HG02840 (cell line): Measurements from ENCODE around the gene ALDH6A1.

Source experiments
- ATAC-seq: cut with Tn5 transposase; IDR thresholded peaks from one replicate; pipeline ENCODE4 v1.9.1; 2021; ENCODE audit warnings: mild to moderate bottlenecking, moderate library complexity, moderate number of reproducible peaks; ENCODE audit not compliant: unreplicated experiment, low FRiP score

ALDH6A1 gene

DNA sequence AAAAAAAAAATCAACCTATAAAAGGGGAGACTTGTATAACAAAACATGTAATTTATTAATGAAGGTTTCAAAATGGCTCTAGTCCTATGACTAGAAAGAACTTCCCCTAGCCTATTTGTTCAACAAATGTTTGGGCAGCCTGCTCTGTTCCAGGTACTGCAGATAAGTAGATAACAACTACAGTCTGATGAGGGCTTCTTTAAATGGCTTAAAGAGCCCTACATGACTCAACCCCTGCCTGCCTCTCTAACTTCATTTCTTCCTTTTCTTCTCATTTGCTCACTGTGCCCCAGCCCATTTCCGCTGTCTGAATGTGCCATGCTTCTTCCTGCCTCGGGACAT is 21.5 kb downstream of the ALDH6A1 start:
- no peak for ATAC-seq

- no peak for ATAC-seq
Observed at GRCh38 chr14:74049876-74050495, 34.3 kb downstream of the ALDH6A1 start.

GRCh38 chr14:74048281-74048680 is 36.0 kb downstream of the ALDH6A1 start:
- ATAC-seq, result no peak

DNA sequence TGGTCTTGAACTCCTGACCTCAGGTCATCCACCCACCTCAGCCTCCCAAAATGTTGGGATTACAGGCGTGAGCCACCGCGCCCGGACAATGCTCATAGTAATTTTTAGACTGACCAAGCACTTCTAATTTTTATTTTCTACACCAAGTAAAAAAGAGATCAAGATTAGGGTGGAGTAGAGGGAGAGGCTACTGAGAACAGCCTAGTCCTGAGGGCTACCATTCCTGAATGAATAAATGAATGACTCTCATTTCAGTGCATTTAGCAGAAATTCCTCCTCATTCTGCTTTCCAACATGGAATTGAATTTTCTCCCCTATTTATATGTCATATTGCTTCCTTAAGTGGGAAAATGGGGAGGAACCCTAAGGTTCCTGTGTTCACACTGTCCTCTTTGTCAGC is 38.7 kb downstream of the ALDH6A1 start:
- no peak for ATAC-seq

DNA sequence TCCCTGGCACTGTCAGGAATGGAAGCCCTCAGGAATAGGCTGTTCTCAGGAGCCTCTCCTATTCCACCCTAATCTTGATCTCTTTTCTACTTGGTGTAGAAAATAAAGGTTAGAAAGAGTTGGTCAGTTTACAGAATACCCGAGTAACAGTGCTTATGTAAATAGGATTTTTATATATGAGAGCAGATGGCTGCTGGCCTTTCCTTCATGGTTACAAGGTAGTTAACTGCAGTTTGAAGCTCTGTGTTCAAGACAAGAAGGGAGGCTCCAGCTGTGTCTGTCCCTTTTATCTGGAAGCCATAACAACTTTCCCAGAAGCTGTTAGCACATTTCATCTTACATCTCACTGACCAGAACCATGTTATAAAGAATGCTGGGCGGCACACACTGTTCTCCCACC is 42.0 kb downstream of the ALDH6A1 start:
- no peak for ATAC-seq

DNA sequence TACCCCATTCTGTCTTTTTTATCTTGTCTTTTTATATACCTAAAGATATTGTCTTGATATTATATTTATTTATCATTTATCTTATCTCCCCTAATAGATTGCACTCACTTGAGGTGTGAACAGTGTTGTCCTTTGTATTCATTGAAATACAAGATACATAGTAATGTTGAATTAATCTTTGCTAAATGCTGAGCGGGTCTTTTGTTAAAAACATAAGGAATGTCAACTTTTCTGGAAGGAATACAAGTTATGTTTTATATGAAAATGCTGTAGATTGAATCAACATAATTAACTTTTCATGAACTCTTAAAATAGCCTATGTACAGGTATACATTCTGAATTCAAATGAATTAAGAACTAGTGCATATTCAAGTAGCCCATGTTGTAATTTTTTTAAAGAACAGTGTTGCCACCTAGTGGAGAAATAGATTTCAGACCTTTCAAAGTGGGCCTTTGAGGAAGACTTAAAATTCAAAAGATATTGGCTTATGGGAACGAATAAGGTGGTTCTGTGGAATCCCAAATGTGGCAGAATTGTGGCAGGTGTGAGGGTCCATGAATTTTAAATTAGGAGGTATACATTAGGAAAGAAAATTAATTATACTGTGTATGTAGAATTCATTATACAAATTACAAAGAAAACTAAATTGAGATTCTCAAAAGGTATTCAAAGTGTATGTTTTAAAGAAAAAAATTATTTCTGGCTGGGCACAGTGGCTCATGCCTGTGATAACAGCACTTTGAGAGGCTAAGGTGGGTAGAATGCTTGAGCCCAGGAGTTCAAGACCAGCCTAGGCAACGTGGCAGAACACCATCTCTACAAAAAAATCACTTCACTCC is 46.0 kb downstream of the ALDH6A1 start:
- ATAC-seq, result no peak

DNA sequence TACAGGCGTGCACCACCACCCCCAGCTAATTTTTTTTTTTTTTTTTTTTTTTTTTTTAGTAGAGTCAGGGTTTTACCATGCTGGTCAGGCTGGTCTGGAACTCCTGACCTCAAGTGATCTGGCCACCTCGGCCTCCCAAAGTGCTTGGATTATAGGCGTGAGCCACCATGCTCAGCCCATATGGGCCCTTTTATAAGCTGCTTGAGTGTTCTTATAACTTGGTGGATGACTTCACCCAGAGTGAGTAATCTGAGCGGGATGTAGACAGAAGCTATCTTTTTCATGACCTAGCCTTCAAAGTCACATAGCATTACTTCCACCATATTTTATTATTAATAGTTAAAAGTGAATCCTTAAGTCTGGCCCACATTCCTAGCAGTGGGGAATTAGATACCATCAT is 48.7 kb downstream of the ALDH6A1 start:
- no peak for ATAC-seq

- no peak for ATAC-seq
Observed at GRCh38 chr14:74034572-74034971, 49.7 kb downstream of the ALDH6A1 start.

DNA sequence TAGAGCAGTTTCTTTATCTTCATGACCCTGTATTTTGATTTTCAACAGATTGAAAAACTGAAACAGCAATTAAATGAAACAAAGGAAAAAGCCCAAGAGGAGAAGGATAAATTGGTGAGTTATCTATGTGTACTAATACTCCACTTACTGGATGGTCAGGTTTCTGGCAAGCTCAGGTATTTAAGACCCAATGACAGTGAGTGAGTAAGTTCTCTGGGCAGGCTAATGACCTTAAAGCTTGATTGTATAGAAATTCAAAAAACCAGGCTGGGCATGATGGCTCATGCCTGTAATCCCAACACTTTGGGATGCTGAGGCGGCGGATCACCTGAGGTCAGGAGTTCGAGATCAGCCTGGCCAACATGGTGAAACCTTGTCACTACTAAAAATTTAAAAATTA is 55.1 kb downstream of the ALDH6A1 start:
- no peak for ATAC-seq

GRCh38 chr14:74022346-74022745 is 61.9 kb downstream of the ALDH6A1 start:
- no peak for ATAC-seq

DNA sequence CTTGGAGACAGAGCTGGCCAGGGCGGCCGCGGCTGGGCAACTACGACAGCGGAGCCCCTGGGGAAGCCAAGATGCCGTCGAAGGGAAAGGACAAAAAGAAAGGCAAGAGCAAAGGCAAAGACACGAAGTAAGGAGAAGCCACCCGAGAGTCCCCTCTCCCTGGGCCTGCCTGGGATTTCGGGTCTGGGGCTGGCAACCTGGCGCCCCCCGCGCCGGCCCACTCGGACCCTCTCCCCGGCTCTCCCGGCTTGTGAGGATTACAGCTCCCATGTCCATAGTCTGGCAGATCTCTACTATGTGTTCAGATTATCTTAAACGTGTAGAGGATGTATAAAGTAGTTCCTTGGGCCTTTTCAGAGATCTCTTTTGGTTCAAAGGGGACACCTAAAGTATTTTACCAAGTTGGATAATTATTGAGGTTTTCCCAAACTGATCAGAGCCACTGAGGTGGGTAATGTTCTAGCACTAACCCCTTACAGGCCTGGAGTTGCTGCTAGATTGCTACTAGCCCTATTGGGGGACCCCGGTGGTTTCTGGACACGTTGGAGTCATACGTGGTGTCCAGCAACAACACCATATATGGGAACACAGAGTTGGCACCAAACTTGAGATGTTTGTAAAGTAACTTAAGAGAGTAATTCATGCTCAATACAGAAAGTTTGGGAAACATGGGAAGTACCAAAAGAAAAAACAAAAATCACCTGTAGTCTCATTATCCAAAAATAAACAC is 64.7 kb downstream of the ALDH6A1 start:
- no peak for ATAC-seq

DNA sequence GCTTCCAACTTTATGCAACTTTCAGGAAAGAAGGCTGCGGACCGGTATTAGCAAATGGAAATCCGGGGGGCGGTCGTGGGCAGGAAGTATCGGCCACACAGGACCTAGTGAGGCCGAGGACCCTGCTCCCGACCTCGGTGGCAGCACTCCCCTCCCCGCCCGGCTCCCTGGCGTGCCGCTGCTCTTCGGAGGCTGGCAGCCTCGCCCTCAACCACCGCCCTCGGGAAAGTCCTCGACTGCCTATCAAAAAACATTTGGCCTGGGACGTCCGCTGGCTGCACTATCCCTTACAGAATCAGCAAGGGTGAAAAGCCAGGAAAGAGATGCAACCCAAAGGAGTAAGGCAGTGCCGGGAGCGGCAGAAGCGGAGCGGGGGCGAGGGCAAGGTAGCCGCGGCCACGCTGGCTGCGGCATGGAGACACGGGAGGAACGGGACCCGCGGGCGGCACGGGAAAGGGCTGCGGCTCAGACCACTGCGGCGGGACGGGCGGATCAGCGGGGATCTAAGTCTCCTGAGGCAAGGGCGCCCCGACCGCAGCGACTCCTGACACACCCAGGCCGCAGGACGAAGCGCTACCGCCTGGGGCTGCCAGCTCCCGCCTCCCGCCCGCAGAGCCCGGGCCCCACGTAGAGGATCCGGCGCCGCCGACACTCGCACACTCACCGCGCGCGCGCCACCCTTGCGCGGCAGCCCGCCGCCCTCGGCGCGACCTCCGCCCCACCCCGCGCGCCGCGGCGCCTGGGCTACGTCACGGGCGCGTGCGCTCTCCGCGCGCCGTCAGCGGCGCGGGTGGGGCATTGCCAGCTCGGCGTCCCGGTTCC is 65.5 kb downstream of the ALDH6A1 start, which contains the start of the genes BBOF1 and ENTPD5:
TSS of gene BBOF1 (plus strand) at position 764 of the 822 bp plus-strand sequence. CDS start 130 bp downstream, outside the sequence.
TSS of gene ENTPD5 (minus strand) at position 703 of the 822 bp plus-strand sequence. CDS start 31,186 bp downstream, outside the sequence.
- peak; percentile 89 for ATAC-seq

GRCh38 chr14:74018174-74018585 is 66.1 kb downstream of the ALDH6A1 start:
- no peak for ATAC-seq

DNA sequence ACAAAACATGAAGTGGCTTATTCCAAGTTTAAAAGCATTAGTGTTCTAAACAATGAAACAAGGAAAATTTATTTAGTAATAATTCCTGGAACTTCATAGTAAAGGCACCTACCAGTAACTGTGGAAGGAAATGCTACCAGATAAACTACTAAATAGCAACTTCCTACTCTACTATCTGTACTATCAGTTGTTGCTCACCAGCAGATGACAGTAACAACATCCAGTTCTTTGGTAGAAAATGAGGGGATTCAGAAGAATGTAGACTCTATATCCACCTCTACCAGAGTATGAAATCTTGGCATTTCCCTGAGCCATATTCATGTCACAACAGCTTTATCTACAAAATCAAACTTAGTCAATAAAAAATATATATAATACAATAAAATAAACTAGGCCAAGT is 68.3 kb downstream of the ALDH6A1 start:
- ATAC-seq, result no peak

GRCh38 chr14:74015176-74015575 is 69.1 kb downstream of the ALDH6A1 start:
- ATAC-seq, result no peak

DNA sequence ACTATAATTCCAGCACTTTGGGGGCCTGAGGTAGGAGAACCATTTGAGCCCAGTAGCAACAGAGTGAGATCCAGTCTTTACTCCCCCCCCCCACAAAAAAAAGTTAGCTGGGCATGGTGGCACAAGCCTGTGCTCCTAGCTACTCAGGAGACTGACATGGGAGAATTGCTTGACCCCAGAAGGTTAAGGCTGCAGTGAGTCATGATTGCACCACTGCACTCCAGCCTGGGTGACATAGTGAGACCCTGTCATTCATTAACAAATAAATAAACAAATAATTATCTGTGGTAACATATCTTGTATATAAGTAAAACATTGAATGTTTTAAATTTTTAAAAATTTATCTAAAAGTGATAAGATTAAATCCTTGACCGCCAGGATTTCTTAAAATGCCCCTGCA is 70.0 kb downstream of the ALDH6A1 start:
- ATAC-seq, result no peak

- no peak for ATAC-seq
Observed at GRCh38 chr14:74008843-74009499, 75.3 kb downstream of the ALDH6A1 start.
